H9 (cell line): ENCODE measurements around the gene CCDC7. TPM values are rescaled to one million over a fixed set of nuclear protein-coding genes. Genes with fewer than 3 reads are reported as not detected.

Experiments used
- DNase-seq: peaks from one replicate; pipeline ENCODE4 v3.0.0-alpha.2; 2017
- H2AFZ ChIP-seq: one replicate; pipeline ENCODE4 v1.6.1; 2013; ENCODE audit warnings: mild to moderate bottlenecking, low read length, control low read depth, moderate library complexity
- H2AK5ac ChIP-seq: 2 replicates; pipeline ENCODE4 v1.6.1; 2013; ENCODE audit warnings: low read length, control low read depth, mixed read lengths; ENCODE audit not compliant: insufficient read length
- H2BK120ac ChIP-seq: one replicate; pipeline ENCODE4 v1.6.1; 2013; ENCODE audit warnings: low read depth, mild to moderate bottlenecking, low read length, control low read depth, inconsistent platforms; ENCODE audit not compliant: poor library complexity, severe bottlenecking
- H2BK12ac ChIP-seq: 2 replicates; pipeline ENCODE4 v1.6.1; 2013; ENCODE audit warnings: low read length, control low read depth, mixed read lengths, low read depth; ENCODE audit not compliant: insufficient read length
- H2BK15ac ChIP-seq: 2 replicates; pipeline ENCODE4 v1.6.1; 2013; ENCODE audit warnings: low read depth, low read length, control low read depth
- H2BK20ac ChIP-seq: one replicate; pipeline ENCODE4 v1.6.1; 2013; ENCODE audit warnings: low read depth, mild to moderate bottlenecking, low read length, control low read depth, inconsistent platforms; ENCODE audit not compliant: poor library complexity, severe bottlenecking
- H2BK5ac ChIP-seq: 2 replicates; pipeline ENCODE4 v1.6.1; 2013; ENCODE audit warnings: low read length, control low read depth, mixed read lengths; ENCODE audit not compliant: insufficient read length
- H3K14ac ChIP-seq: 2 replicates; pipeline ENCODE4 v1.6.1; 2013; ENCODE audit warnings: low read length, control low read depth; ENCODE audit not compliant: insufficient read depth
- H3K18ac ChIP-seq: 2 replicates; pipeline ENCODE4 v1.6.1; 2013; ENCODE audit warnings: low read depth, mild to moderate bottlenecking, mixed read lengths, low read length, control low read depth; ENCODE audit not compliant: insufficient read length
- H3K23ac ChIP-seq: 2 replicates; pipeline ENCODE4 v1.6.1; 2013; ENCODE audit warnings: low read length, control low read depth, mixed read lengths, low read depth; ENCODE audit not compliant: insufficient read length
- H3K23me2 ChIP-seq: 2 replicates; pipeline ENCODE4 v1.6.1; 2013; ENCODE audit warnings: low read depth, mild to moderate bottlenecking, mixed read lengths, low read length, control low read depth; ENCODE audit not compliant: insufficient read length, poor library complexity, severe bottlenecking
- H3K27ac ChIP-seq: 2 replicates; pipeline ENCODE4 v1.5.1; 2013; ENCODE audit warnings: low read length, control low read depth, mixed read lengths, low read depth; ENCODE audit not compliant: insufficient read length
- H3K27me3 ChIP-seq: 2 replicates; pipeline ENCODE4 v1.6.1; 2013; ENCODE audit warnings: low read length, control low read depth, inconsistent platforms; ENCODE audit not compliant: insufficient read depth
- H3K4ac ChIP-seq: 2 replicates; pipeline ENCODE4 v1.6.1; 2013; ENCODE audit warnings: low read depth, mild to moderate bottlenecking, control low read depth, inconsistent platforms, low read length, moderate library complexity
- H3K4me1 ChIP-seq: 2 replicates; pipeline ENCODE4 v1.6.1; 2013; ENCODE audit warnings: low read length, control low read depth, inconsistent platforms; ENCODE audit not compliant: insufficient read depth
- H3K4me2 ChIP-seq: 2 replicates; pipeline ENCODE4 v1.6.1; 2013; ENCODE audit warnings: low read length, control low read depth, mixed read lengths; ENCODE audit not compliant: insufficient read length, insufficient read depth
- H3K56ac ChIP-seq: 2 replicates; pipeline ENCODE4 v1.6.1; 2013; ENCODE audit warnings: low read depth, mild to moderate bottlenecking, mixed read lengths, low read length, control low read depth; ENCODE audit not compliant: insufficient read length
- H3K79me1 ChIP-seq: 2 replicates; pipeline ENCODE4 v1.6.1; 2013; ENCODE audit warnings: low read depth, mild to moderate bottlenecking, moderate library complexity, low read length, control low read depth, inconsistent platforms; ENCODE audit not compliant: insufficient read depth, poor library complexity, severe bottlenecking
- H3K79me2 ChIP-seq: 2 replicates; pipeline ENCODE4 v1.6.1; 2013; ENCODE audit warnings: low read length, control low read depth, inconsistent platforms; ENCODE audit not compliant: insufficient read depth
- H3K9ac ChIP-seq: 2 replicates; pipeline ENCODE4 v1.6.1; 2013; ENCODE audit warnings: low read length, control low read depth, mixed read lengths; ENCODE audit not compliant: insufficient read length; ENCODE audit errors: extremely low read depth
- H3K9me3 ChIP-seq: one replicate; pipeline ENCODE4 v1.6.1; 2013; ENCODE audit warnings: low read depth, low read length, inconsistent platforms; ENCODE audit not compliant: control insufficient read depth
- H3T11ph ChIP-seq: one replicate; pipeline ENCODE4 v1.6.1; 2013; ENCODE audit warnings: mild to moderate bottlenecking, low read length, control low read depth, inconsistent platforms
- H4K20me1 ChIP-seq: one replicate; pipeline ENCODE4 v1.6.1; 2013; ENCODE audit not compliant: control insufficient read depth, insufficient read length, insufficient read depth
- H4K5ac ChIP-seq: 2 replicates; pipeline ENCODE4 v1.6.1; 2013; ENCODE audit warnings: low read depth, mild to moderate bottlenecking, mixed read lengths, low read length, control low read depth; ENCODE audit not compliant: insufficient read length
- H4K8ac ChIP-seq: replicated peaks from 2 replicates; pipeline ENCODE4 v1.6.1; 2013; ENCODE audit warnings: low read length, control low read depth, mixed read lengths, low read depth; ENCODE audit not compliant: insufficient read length
- H4K91ac ChIP-seq: 2 replicates; pipeline ENCODE4 v1.6.1; 2013; ENCODE audit warnings: low read depth, mild to moderate bottlenecking, moderate library complexity, mixed read lengths, low read length, control low read depth; ENCODE audit not compliant: insufficient read length
- H3K27ac Mint-ChIP-seq, 3 experiments: 2 replicates in 2 of 3; 3 replicates in 1 of 3; pipeline ENCODE4 v1.8.0; 2020 to 2021; ENCODE audit warnings: mixed read lengths in 3 of 3, mild to moderate bottlenecking in 1 of 3, moderate library complexity in 1 of 3
- H3K27me3 Mint-ChIP-seq: 2 replicates; pipeline ENCODE4 v1.8.0; 2021; ENCODE audit warnings: low read depth, mild to moderate bottlenecking, moderate library complexity, mixed read lengths
- H3K36me3 Mint-ChIP-seq, 3 experiments: 2 replicates in 2 of 3; 3 replicates in 1 of 3; pipeline ENCODE4 v1.8.0; 2020 to 2021; ENCODE audit warnings: low read depth in 3 of 3, mixed read lengths in 3 of 3; ENCODE audit not compliant: insufficient read depth in 1 of 3
- H3K4me1 Mint-ChIP-seq, 2 experiments: 2 replicates each; pipeline ENCODE4 v1.8.0; 2020; ENCODE audit warnings: mixed read lengths in 2 of 2
- H3K4me3 Mint-ChIP-seq, 2 experiments: 2 replicates in 1 of 2; 3 replicates in 1 of 2; pipeline ENCODE4 v1.8.0; 2020 to 2021; ENCODE audit warnings: mild to moderate bottlenecking in 2 of 2, mixed read lengths in 2 of 2, moderate library complexity in 1 of 2
- H3K9me3 Mint-ChIP-seq, 2 experiments: 2 replicates in 1 of 2; 3 replicates in 1 of 2; pipeline ENCODE4 v1.8.0; 2020; ENCODE audit warnings: mild to moderate bottlenecking in 2 of 2, mixed read lengths in 2 of 2, moderate library complexity in 1 of 2
- WGBS: extraction: QIAGEN DNeasy Blood & Tissue Kit; methylation state at CpG from one replicate; pipeline ENCODE4 v1.1.7; 2013; ENCODE audit warnings: missing lambda C conversion rate, low lambda C conversion rate, mixed read lengths; ENCODE audit not compliant: insufficient read length; ENCODE audit errors: extremely low coverage; 5-methylcytosine and 5-hydroxymethylcytosine counted together
- total RNA-seq: library from RNA; stranded (reverse); gene quantifications from 2 replicates; pipeline ENCODE4 v1.2.1, GENCODE V29; 2021
- TF ChIP-seq, protein P1 (sequence below): fragments of 200-600 bp; sonication (generic); conservative IDR thresholded peaks from 3 replicates; pipeline ENCODE4 v1.8.0; 2021; ENCODE audit warnings: antibody characterized with exemption, mild to moderate bottlenecking

Gene CCDC7
- total RNA-seq, 1 experiment from 2014 or later, result 1.6 TPM

DNA sequence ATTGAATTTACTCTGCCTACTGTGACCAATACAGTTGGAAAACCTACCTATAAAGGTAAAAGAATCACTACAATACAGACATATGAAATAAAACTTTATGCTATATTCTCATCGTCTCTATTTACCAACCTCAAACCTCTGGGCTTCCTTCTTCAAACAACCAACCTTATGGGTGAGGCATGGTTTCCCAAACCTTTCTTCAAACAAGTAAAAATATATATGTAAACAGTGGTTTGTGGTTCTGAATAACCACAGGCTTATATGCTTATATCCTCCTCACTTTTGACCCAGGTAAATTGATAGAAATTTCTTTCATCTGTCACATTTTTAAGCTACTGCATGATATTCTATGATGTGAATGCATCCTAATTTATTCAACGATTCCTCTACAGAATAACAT lies 408.5 kb downstream of the CCDC7 start:
- H3K4me3 Mint-ChIP-seq, result no peak overlapping the region
- no peaks in the 10 kb centered on the region for H3K9me3 ChIP-seq
- H3K14ac ChIP-seq, result no peak overlapping the region
- no peak overlapping the region for H3K56ac ChIP-seq
- no peak overlapping the region for H2BK5ac ChIP-seq
- H3K27ac ChIP-seq, result no peak overlapping the region
- no peak overlapping the region for H3K23ac ChIP-seq
- H3T11ph ChIP-seq, result no peak overlapping the region
- H4K20me1 ChIP-seq, result no peaks in the 10 kb centered on the region
- no peaks in the 10 kb centered on the region for H3K4me1 ChIP-seq
- H4K8ac ChIP-seq, result no peak overlapping the region
- no peak overlapping the region for H2AFZ ChIP-seq
- H3K36me3 Mint-ChIP-seq, result no peaks in the 10 kb centered on the region
- no peak overlapping the region for H3K4ac ChIP-seq
- no peaks in the 10 kb centered on the region for H3K27me3 ChIP-seq
- H3K79me2 ChIP-seq, result no peaks in the 10 kb centered on the region
- H2AK5ac ChIP-seq, result no peak overlapping the region
- no peak for DNase-seq
- no peaks in the 10 kb centered on the region for H3K4me1 Mint-ChIP-seq
- TF ChIP-seq, protein P1, sequence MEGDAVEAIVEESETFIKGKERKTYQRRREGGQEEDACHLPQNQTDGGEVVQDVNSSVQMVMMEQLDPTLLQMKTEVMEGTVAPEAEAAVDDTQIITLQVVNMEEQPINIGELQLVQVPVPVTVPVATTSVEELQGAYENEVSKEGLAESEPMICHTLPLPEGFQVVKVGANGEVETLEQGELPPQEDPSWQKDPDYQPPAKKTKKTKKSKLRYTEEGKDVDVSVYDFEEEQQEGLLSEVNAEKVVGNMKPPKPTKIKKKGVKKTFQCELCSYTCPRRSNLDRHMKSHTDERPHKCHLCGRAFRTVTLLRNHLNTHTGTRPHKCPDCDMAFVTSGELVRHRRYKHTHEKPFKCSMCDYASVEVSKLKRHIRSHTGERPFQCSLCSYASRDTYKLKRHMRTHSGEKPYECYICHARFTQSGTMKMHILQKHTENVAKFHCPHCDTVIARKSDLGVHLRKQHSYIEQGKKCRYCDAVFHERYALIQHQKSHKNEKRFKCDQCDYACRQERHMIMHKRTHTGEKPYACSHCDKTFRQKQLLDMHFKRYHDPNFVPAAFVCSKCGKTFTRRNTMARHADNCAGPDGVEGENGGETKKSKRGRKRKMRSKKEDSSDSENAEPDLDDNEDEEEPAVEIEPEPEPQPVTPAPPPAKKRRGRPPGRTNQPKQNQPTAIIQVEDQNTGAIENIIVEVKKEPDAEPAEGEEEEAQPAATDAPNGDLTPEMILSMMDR, result no peak
- no peak overlapping the region for H2BK120ac ChIP-seq
- H3K27ac Mint-ChIP-seq, result no peak overlapping the region
- H4K5ac ChIP-seq, result no peak overlapping the region
- no peak overlapping the region for H3K18ac ChIP-seq
- H3K9me3 Mint-ChIP-seq, result no peaks in the 10 kb centered on the region
- H2BK12ac ChIP-seq, result no peak overlapping the region
- WGBS, result no CpG with 5 or more reads among the region's 2 CpGs
- no peak overlapping the region for H4K91ac ChIP-seq
- H3K9ac ChIP-seq, result no peak overlapping the region
- no peak overlapping the region for H2BK15ac ChIP-seq
- no peaks in the 10 kb centered on the region for H3K79me1 ChIP-seq
- H3K23me2 ChIP-seq, result no peaks in the 10 kb centered on the region
- no peak overlapping the region for H3K4me2 ChIP-seq
- peaks cover 4% of the 10 kb centered on the region for H3K27me3 Mint-ChIP-seq
- H2BK20ac ChIP-seq, result no peak overlapping the region
